ENCODE data around the gene UQCRHL. TPM values are rescaled to one million over a fixed set of nuclear protein-coding genes. Genes with fewer than 3 reads are reported as not detected.

Gene UQCRHL
- total RNA-seq, 1 donor from 2014 or later: 4.8 TPM

DNA sequence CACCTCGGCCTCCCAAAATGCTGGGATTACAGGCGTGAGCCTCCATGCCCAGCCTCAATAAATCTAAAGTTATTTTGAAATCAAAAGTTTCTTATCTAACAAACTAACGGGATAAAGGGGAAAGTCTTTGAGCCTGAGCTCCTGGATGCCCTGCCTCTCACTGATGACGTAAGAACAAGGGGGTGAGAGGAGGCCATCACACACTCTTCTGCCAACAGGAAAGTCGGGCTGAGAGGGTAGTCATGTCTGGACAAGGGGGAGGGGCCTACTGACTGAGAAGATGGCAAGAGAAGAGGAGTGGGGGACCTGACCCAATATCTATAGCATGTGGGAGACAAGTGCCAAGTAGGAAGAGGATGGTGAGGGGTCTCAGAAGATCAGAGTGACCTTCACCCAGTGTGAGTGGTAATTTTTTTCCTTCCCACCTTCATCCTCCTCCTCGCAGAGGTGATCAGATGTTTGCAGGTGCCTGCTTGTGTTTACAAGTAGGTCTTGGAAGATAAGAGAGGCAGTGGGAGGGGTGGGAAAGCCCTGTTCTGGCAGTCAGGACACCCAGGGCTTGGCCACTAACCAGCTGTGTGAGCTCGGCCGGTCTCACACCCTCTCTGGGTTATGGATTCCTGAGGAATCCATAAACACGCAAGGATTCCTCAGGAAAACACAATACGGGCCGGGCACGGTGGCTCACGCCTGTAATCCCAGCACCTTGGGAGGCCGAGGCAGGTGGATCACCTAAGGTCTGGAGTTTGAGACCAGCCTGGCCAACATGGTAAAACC, 9.6 kb downstream of the UQCRHL start:
- Histone ChIP-seq H3K9me3 (ENCODE audit: low read depth) (no peaks in the 10 kb centered on the region), H4K20me1 (ENCODE audit: low read depth) (no peaks in the 10 kb centered on the region), H3K27me3 (no peaks in the 10 kb centered on the region), H3K79me2 (ENCODE audit: low read depth) (no peaks in the 10 kb centered on the region), H3K9ac (no peak overlapping the region), H3K27ac (no peak overlapping the region), H3K4me2 (no peak overlapping the region), H2AFZ (replicated peaks) (no peak overlapping the region), H3K4me1 (peaks cover 6% of the 10 kb centered on the region), H3K36me3 (no peaks in the 10 kb centered on the region), H3K4me3 (no peak overlapping the region), H3F3A (ENCODE audit: low read depth) (no peaks in the 10 kb centered on the region)
- TF ChIP-seq EZH2phosphoT487 (IDR thresholded peaks at IDR 0.05) (no peak), EZH2 (IDR thresholded peaks at IDR 0.05) (no peak)
- TF ChIP-seq, protein P1, sequence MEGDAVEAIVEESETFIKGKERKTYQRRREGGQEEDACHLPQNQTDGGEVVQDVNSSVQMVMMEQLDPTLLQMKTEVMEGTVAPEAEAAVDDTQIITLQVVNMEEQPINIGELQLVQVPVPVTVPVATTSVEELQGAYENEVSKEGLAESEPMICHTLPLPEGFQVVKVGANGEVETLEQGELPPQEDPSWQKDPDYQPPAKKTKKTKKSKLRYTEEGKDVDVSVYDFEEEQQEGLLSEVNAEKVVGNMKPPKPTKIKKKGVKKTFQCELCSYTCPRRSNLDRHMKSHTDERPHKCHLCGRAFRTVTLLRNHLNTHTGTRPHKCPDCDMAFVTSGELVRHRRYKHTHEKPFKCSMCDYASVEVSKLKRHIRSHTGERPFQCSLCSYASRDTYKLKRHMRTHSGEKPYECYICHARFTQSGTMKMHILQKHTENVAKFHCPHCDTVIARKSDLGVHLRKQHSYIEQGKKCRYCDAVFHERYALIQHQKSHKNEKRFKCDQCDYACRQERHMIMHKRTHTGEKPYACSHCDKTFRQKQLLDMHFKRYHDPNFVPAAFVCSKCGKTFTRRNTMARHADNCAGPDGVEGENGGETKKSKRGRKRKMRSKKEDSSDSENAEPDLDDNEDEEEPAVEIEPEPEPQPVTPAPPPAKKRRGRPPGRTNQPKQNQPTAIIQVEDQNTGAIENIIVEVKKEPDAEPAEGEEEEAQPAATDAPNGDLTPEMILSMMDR (IDR thresholded peaks at IDR 0.05): no peak
- Mint-ChIP-seq H3K9me3 (no peaks in the 10 kb centered on the region), H3K27me3 (ENCODE audit: insufficient read depth, low read depth) (peaks cover 9% of the 10 kb centered on the region), H3K36me3 (no peaks in the 10 kb centered on the region), H3K4me3 (no peak overlapping the region), H3K27ac (no peak overlapping the region), H3K4me1 (peaks cover 44% of the 10 kb centered on the region)
- no peak for DNase-seq (ENCODE audit: low spot score)

DNA sequence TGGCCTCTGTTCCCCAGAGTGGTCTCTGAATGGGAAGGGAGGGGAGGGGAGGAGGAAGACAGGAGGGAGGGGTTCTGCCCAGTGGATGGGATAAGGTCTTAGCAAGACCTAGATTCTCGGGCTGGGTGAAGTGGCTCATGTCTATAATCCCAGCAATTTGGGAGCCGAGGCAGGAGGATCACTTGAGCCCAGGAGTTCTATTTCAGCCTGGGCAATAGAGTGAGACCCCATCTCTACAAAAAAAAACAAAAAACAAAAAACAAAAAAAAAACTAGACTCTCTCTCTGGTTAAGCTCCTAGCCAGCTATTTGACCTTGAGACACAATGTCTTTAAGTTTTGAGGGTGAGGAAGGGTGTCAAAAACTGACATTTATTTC, 11.4 kb downstream of the UQCRHL start:
- Histone ChIP-seq H3K27ac (no peak overlapping the region), H3K9me3 (ENCODE audit: low read depth) (no peaks in the 10 kb centered on the region), H3K9ac (no peak overlapping the region), H3K36me3 (no peaks in the 10 kb centered on the region), H2AFZ (replicated peaks) (no peak overlapping the region), H3K79me2 (ENCODE audit: low read depth) (no peaks in the 10 kb centered on the region), H4K20me1 (ENCODE audit: low read depth) (no peaks in the 10 kb centered on the region), H3K4me1 (peaks cover 6% of the 10 kb centered on the region), H3K4me3 (no peak overlapping the region), H3K27me3 (no peaks in the 10 kb centered on the region), H3F3A (ENCODE audit: low read depth) (no peaks in the 10 kb centered on the region), H3K4me2 (no peak overlapping the region)
- H3K4me1 Mint-ChIP-seq: peaks cover 44% of the 10 kb centered on the region
- no peak overlapping the region for H3K27ac Mint-ChIP-seq
- H3K4me3 Mint-ChIP-seq: no peak overlapping the region
- DNase-seq (ENCODE audit: low spot score): peak; percentile 23
- TF ChIP-seq EZH2phosphoT487 (IDR thresholded peaks at IDR 0.05) (no peak), EZH2 (IDR thresholded peaks at IDR 0.05) (no peak)
- TF ChIP-seq, protein P1 (IDR thresholded peaks at IDR 0.05): no peak
- H3K36me3 Mint-ChIP-seq: no peaks in the 10 kb centered on the region
- H3K27me3 Mint-ChIP-seq (ENCODE audit: insufficient read depth, low read depth): peaks cover 9% of the 10 kb centered on the region
- H3K9me3 Mint-ChIP-seq: no peaks in the 10 kb centered on the region

DNA sequence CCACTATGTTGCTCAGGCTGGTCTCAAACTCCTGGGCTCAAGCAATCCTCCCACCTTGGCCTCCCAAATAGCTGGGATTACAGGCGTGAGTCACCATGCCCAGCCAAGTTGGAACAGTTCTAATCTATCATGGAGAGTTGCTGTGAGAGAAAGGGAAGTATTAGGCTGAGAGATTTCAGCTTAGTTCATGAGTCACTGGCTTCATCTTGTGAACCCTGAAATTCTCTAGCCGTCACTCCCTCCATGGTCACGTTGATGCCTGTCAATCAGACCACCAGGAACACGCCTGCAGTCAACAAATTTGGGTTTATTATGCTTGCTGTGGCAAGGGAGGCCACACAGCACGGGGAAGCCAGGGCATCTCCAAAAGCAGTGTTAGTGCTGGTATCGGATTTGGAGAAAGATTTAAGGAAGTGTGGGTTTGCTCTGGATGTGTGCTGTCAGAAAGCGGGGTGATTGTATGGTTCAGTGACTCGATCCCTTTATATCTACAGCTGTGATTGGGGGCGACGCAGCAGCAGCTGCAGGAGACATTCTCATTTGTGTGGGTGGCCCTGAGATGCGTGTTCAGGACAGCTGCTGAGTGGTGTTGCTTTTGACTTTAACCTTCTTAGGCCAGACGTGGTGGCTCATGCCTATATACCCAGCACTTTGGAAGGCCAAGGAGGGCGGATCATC, 18.7 kb downstream of the UQCRHL start:
- Histone ChIP-seq H3K9me3 (ENCODE audit: low read depth) (no peaks in the 10 kb centered on the region), H3K4me3 (no peak overlapping the region), H3K4me2 (no peak overlapping the region), H3K4me1 (no peaks in the 10 kb centered on the region), H2AFZ (replicated peaks) (no peak overlapping the region), H3K79me2 (ENCODE audit: low read depth) (no peaks in the 10 kb centered on the region), H4K20me1 (ENCODE audit: low read depth) (no peaks in the 10 kb centered on the region), H3K27ac (no peak overlapping the region), H3K36me3 (no peaks in the 10 kb centered on the region), H3F3A (ENCODE audit: low read depth) (no peaks in the 10 kb centered on the region), H3K9ac (no peak overlapping the region), H3K27me3 (no peaks in the 10 kb centered on the region)
- TF ChIP-seq EZH2 (IDR thresholded peaks at IDR 0.05) (no peak), EZH2phosphoT487 (IDR thresholded peaks at IDR 0.05) (no peak)
- TF ChIP-seq, protein P1 (IDR thresholded peaks at IDR 0.05): no peak
- no peak overlapping the region for H3K27ac Mint-ChIP-seq
- no peaks in the 10 kb centered on the region for H3K36me3 Mint-ChIP-seq
- H3K4me3 Mint-ChIP-seq: no peak overlapping the region
- H3K4me1 Mint-ChIP-seq: peaks cover 14% of the 10 kb centered on the region
- no peaks in the 10 kb centered on the region for H3K9me3 Mint-ChIP-seq
- no peak for DNase-seq (ENCODE audit: low spot score)
- H3K27me3 Mint-ChIP-seq (ENCODE audit: insufficient read depth, low read depth): peaks cover 2% of the 10 kb centered on the region

Data from neural progenitor cell (in vitro differentiated cells).